ENCODE results near the gene NME4.

GRCh38 chr16:399340-400019 is 2.5 kb downstream of the NME4 start:
- TF ChIP-seq CTCF (conservative IDR thresholded peaks at IDR 0.05) = no peak
- no peak for TF ChIP-seq ZFX (IDR thresholded peaks at IDR 0.05)
